Mesothelial cell of epicardium (in vitro differentiated cells): Measurements from ENCODE around the gene BCAS1. TPM values are rescaled to one million over a fixed set of nuclear protein-coding genes. Genes with fewer than 3 reads are reported as not detected.

ENCODE experiments used
- DNase-seq, 2 experiments: peaks; one replicate each; pipeline ENCODE4 v3.0.0; 2021; ENCODE audit warnings: low spot score in 2 of 2; ENCODE audit not compliant: unreplicated experiment in 2 of 2
- H3K27ac Mint-ChIP-seq: 2 replicates; pipeline ENCODE4 v1.8.0; 2021; ENCODE audit warnings: mixed read lengths
- H3K27me3 Mint-ChIP-seq: 2 replicates; pipeline ENCODE4 v1.8.0; 2021; ENCODE audit warnings: low read depth, mixed read lengths
- H3K36me3 Mint-ChIP-seq: 2 replicates; pipeline ENCODE4 v1.8.0; 2021; ENCODE audit warnings: mixed read lengths
- H3K4me1 Mint-ChIP-seq: 2 replicates; pipeline ENCODE4 v1.8.0; 2021; ENCODE audit warnings: mixed read lengths
- H3K4me3 Mint-ChIP-seq: 2 replicates; pipeline ENCODE4 v1.8.0; 2021; ENCODE audit warnings: mild to moderate bottlenecking, moderate library complexity, mixed read lengths
- H3K9me3 Mint-ChIP-seq: 2 replicates; pipeline ENCODE4 v1.8.0; 2021; ENCODE audit warnings: mixed read lengths
- CTCF ChIP-seq: fragments of 200-600 bp; sonication (generic); IDR thresholded peaks from one replicate; pipeline ENCODE4 v1.5.0; 2021; ENCODE audit warnings: antibody characterized with exemption; ENCODE audit not compliant: unreplicated experiment
- total RNA-seq: library from RNA; stranded (reverse); gene quantifications from 3 replicates; pipeline ENCODE4 v1.2.1, GENCODE V29; 2021

Gene BCAS1
- total RNA-seq, 1 donor from 2014 or later: 0.20 TPM

- Mint-ChIP-seq H3K27me3 (no peaks in the 10 kb centered on the region), H3K9me3 (no peaks in the 10 kb centered on the region)
- no peak for TF ChIP-seq CTCF
These were observed 141.0 kb downstream of the BCAS1 start for GRCh38 chr20:53929399-53929798.

GRCh38 chr20:53927990-53928389 is 142.4 kb downstream of the BCAS1 start:
- H3K4me3 Mint-ChIP-seq: no peak overlapping the region
- H3K4me1 Mint-ChIP-seq: peaks cover 10% of the 10 kb centered on the region
- no peaks in the 10 kb centered on the region for H3K9me3 Mint-ChIP-seq
- TF ChIP-seq CTCF: no peak
- no peak overlapping the region for H3K27ac Mint-ChIP-seq
- DNase-seq: no peak
- no peaks in the 10 kb centered on the region for H3K27me3 Mint-ChIP-seq
- no peaks in the 10 kb centered on the region for H3K36me3 Mint-ChIP-seq

More at GRCh38 chr20:53929399-53929798, 141.0 kb downstream of the BCAS1 start:
- Mint-ChIP-seq H3K4me1 (peaks cover 14% of the 10 kb centered on the region), H3K36me3 (no peaks in the 10 kb centered on the region), H3K4me3 (no peak overlapping the region), H3K27ac (no peak overlapping the region)
- no peak for DNase-seq

- no peak for DNase-seq
- H3K27me3 Mint-ChIP-seq: no peaks in the 10 kb centered on the region
- no peaks in the 10 kb centered on the region for H3K36me3 Mint-ChIP-seq
- no peak overlapping the region for H3K4me3 Mint-ChIP-seq
- H3K9me3 Mint-ChIP-seq: peaks cover 2% of the 10 kb centered on the region
- no peak for TF ChIP-seq CTCF
- H3K27ac Mint-ChIP-seq: peak overlapping the region; percentile 4
- H3K4me1 Mint-ChIP-seq: peaks cover 13% of the 10 kb centered on the region
These were observed 143.9 kb downstream of the BCAS1 start for GRCh38 chr20:53926428-53927028.

- no peak overlapping the region for H3K27ac Mint-ChIP-seq
- peaks cover 3% of the 10 kb centered on the region for H3K9me3 Mint-ChIP-seq
- DNase-seq: no peak
- TF ChIP-seq CTCF: no peak
- no peaks in the 10 kb centered on the region for H3K36me3 Mint-ChIP-seq
- peaks cover 20% of the 10 kb centered on the region for H3K4me1 Mint-ChIP-seq
- no peaks in the 10 kb centered on the region for H3K27me3 Mint-ChIP-seq
- H3K4me3 Mint-ChIP-seq: no peak overlapping the region
These were observed 144.6 kb downstream of the BCAS1 start for GRCh38 chr20:53925651-53926401.

- no peak for DNase-seq
- Mint-ChIP-seq H3K27me3 (no peaks in the 10 kb centered on the region), H3K9me3 (peaks cover 3% of the 10 kb centered on the region), H3K4me3 (no peak overlapping the region), H3K4me1 (peaks cover 25% of the 10 kb centered on the region), H3K36me3 (no peaks in the 10 kb centered on the region), H3K27ac (no peak overlapping the region)
- TF ChIP-seq CTCF: no peak
These were observed 146.6 kb downstream of the BCAS1 start for GRCh38 chr20:53923566-53924369.
